Spleen (tissue), 11 donors: ENCODE measurements around the gene PDE4D. TPM values are rescaled to one million over a fixed set of nuclear protein-coding genes. Genes with fewer than 3 reads are reported as not detected.
A peak's percentile ranks its signal among the peaks of the same experiment; 100 is the strongest.
"Not testable (repeated sequence)": the region's sequence is repeated elsewhere in the genome, so short reads cannot be mapped to it uniquely, and the experiment has no call there.

ENCODE experiments used
- DNase-seq: peaks from one replicate; pipeline ENCODE4 v3.0.0-alpha.2; 2020
- H3K27ac ChIP-seq, 8 donors: fragments of 200-600 bp; sonication (generic) in 7 of 8; 1 replicate in 4 of 8; 2 replicates in 4 of 8; pipeline versions ENCODE4 v1.5.0 to v1.8.0; 2016 to 2021; ENCODE audit warnings: inconsistent platforms in 4 of 8, mild to moderate bottlenecking in 4 of 8, moderate library complexity in 1 of 8
- H3K27me3 ChIP-seq, 7 donors: fragments of 200-600 bp; sonication (generic) in 6 of 7; replicated peaks in 1 of 7; 1 replicate in 4 of 7; 2 replicates in 3 of 7; pipeline versions ENCODE4 v1.5.0 to v1.8.0; 2016 to 2021; ENCODE audit warnings: inconsistent platforms in 3 of 7, mild to moderate bottlenecking in 1 of 7
- H3K36me3 ChIP-seq, 6 donors: fragments of 200-600 bp; sonication (generic) in 5 of 6; 1 replicate in 4 of 6; 2 replicates in 2 of 6; pipeline versions ENCODE4 v1.5.0 to v1.8.0; 2016 to 2021; ENCODE audit warnings: inconsistent platforms in 2 of 6
- H3K4me1 ChIP-seq, 6 donors: fragments of 200-600 bp; sonication (generic) in 5 of 6; 1 replicate in 3 of 6; 2 replicates in 3 of 6; pipeline versions ENCODE4 v1.5.0 to v1.8.0; 2016 to 2021; ENCODE audit warnings: inconsistent platforms in 3 of 6
- H3K4me3 ChIP-seq, 8 donors: fragments of 200-600 bp; sonication (generic) in 7 of 8; 1 replicate in 4 of 8; 2 replicates in 4 of 8; pipeline versions ENCODE4 v1.5.0 to v1.8.0; 2016 to 2021; ENCODE audit warnings: inconsistent platforms in 4 of 8, mild to moderate bottlenecking in 4 of 8, moderate library complexity in 2 of 8
- H3K9me3 ChIP-seq, 8 donors: fragments of 200-600 bp; sonication (generic) in 7 of 8; 1 replicate in 4 of 8; 2 replicates in 4 of 8; pipeline versions ENCODE4 v1.5.0 to v1.8.0; 2016 to 2021; ENCODE audit warnings: inconsistent platforms in 4 of 8
- POLR2A ChIP-seq, 3 donors: fragments of 450-650 bp; IDR thresholded peaks; one replicate each; pipeline ENCODE4 v1.5.1; 2017; ENCODE audit warnings: antibody characterized with exemption in 3 of 3, mild to moderate bottlenecking in 1 of 3
- POLR2AphosphoS5 ChIP-seq, 3 donors: sonication (generic); formaldehyde crosslinking; IDR thresholded peaks; one replicate each; pipeline ENCODE4 v1.5.1; 2017; ENCODE audit warnings: antibody characterized with exemption in 3 of 3
- WGBS, 5 donors: extraction: QIAGEN DNeasy Blood & Tissue Kit in 3 of 5; methylation state at CpG; one replicate each; pipeline versions ENCODE4 v1.1.5 to v1.1.7; 2013 to 2018; 5-methylcytosine and 5-hydroxymethylcytosine counted together
- intact Hi-C: fragments of 100-400 bp; cut with DNase I; formaldehyde crosslinking; loops from one replicate; pipeline ENCODE4 v1.15.0; 2023; ENCODE audit warnings: low total_unique reads
- polyA plus RNA-seq, 3 donors: library from polyadenylated mRNA; stranded (reverse); fragments of 200-250 nt; gene quantifications; one replicate each; pipeline ENCODE4 v1.2.1, GENCODE V29; 2013
- total RNA-seq, 7 donors: library from RNA; depleted of rRNA in 3 of 7; stranded (reverse); fragments of >200 nt in 3 of 7; fragmentation: NEBNext Ultra II Directional in 4 of 7; extraction: Animal tissue kit (Norgen Biotek cat#: 25700) in 4 of 7; gene quantifications; one replicate each; pipeline versions ENCODE4 v1.1.0 to v1.2.1, GENCODE V29; 2016 to 2021
- TF ChIP-seq, protein P1 (sequence below), 11 experiments: fragments of 200-600 bp in 7 of 11; fragments of 450-650 bp in 4 of 11; sonication (generic) in 4 of 11; IDR thresholded peaks in 8 of 11; conservative IDR thresholded peaks in 3 of 11; 1 replicate in 7 of 11; 2 replicates in 4 of 11; pipeline versions ENCODE4 v1.4.0 to v1.8.0; 2016 to 2021; ENCODE audit warnings: antibody characterized with exemption in 11 of 11, inconsistent platforms in 4 of 11, mild to moderate bottlenecking in 1 of 11
- donor health status: healthy with polysubstance abuse.
- donor health status: DM: no; HTN: no; CAD: no; lungs with moderate emphysema.
- donor health status: DM: no; HTN: no; CAD: no.
- donor health status: Bipolar disorder and iron deficiency.
- donor health status: healthy.
- donor health status: DM: no; HTN: no; CAD: no.
- donor health status: DM: yes; HTN: yes; CAD: no.

Gene PDE4D
- total and polyA plus RNA-seq, 10 donors, result 0.88 to 51.8 (median 18.2) TPM

- TF ChIP-seq, protein P1, sequence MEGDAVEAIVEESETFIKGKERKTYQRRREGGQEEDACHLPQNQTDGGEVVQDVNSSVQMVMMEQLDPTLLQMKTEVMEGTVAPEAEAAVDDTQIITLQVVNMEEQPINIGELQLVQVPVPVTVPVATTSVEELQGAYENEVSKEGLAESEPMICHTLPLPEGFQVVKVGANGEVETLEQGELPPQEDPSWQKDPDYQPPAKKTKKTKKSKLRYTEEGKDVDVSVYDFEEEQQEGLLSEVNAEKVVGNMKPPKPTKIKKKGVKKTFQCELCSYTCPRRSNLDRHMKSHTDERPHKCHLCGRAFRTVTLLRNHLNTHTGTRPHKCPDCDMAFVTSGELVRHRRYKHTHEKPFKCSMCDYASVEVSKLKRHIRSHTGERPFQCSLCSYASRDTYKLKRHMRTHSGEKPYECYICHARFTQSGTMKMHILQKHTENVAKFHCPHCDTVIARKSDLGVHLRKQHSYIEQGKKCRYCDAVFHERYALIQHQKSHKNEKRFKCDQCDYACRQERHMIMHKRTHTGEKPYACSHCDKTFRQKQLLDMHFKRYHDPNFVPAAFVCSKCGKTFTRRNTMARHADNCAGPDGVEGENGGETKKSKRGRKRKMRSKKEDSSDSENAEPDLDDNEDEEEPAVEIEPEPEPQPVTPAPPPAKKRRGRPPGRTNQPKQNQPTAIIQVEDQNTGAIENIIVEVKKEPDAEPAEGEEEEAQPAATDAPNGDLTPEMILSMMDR (IDR thresholded peaks at IDR 0.05 in 8 of 11, conservative IDR thresholded peaks at IDR 0.05 in 3 of 11), result no peak
- no peak for TF ChIP-seq POLR2AphosphoS5 (IDR thresholded peaks at IDR 0.05)
- no peak for TF ChIP-seq POLR2A (IDR thresholded peaks at IDR 0.05)
- Histone ChIP-seq H3K4me3 (peak overlapping the region in 1 of 8 donors; percentile 30), H3K27me3 (no peaks in the 10 kb centered on the region), H3K27ac (peak overlapping the region in 5 of 8 donors; percentile 22 to 54 (median 47)), H3K4me1 (peaks cover 0 to 21% (median 0%) of the 10 kb centered on the region in 6 donors), H3K9me3 (no peaks in the 10 kb centered on the region), H3K36me3 (no peaks in the 10 kb centered on the region)
- WGBS, 5 donors, result 38 to 56% (median 41%) methylated on average over 2 of the region's 2 CpGs
- no peak for DNase-seq
- intact Hi-C loops, result loop anchor here (10.0 kb wide), 1 partner anchor 1155 kb away; the partner anchor contains the start of genes ERCC8 and NDUFAF2
Measured at GRCh38 chr5:59789894-59790293, 103.6 kb downstream of the PDE4D start.

GRCh38 chr5:59789197-59789596, 104.3 kb downstream of the PDE4D start:
- Histone ChIP-seq H3K9me3 (no peaks in the 10 kb centered on the region), H3K36me3 (no peaks in the 10 kb centered on the region), H3K4me3 (no peak overlapping the region), H3K27me3 (no peaks in the 10 kb centered on the region), H3K4me1 (peaks cover 0 to 20% (median 0%) of the 10 kb centered on the region in 6 donors), H3K27ac (peak overlapping the region in 1 of 8 donors; percentile 53)
- DNase-seq, result no peak
- TF ChIP-seq POLR2A (IDR thresholded peaks at IDR 0.05), result no peak
- TF ChIP-seq, protein P1 (IDR thresholded peaks at IDR 0.05 in 8 of 11, conservative IDR thresholded peaks at IDR 0.05 in 3 of 11), result no peak
- 84 to 94% (median 91%) methylated on average over 2 of the region's 2 CpGs for WGBS, 5 donors
- intact Hi-C loops, result no loop called here

DNA sequence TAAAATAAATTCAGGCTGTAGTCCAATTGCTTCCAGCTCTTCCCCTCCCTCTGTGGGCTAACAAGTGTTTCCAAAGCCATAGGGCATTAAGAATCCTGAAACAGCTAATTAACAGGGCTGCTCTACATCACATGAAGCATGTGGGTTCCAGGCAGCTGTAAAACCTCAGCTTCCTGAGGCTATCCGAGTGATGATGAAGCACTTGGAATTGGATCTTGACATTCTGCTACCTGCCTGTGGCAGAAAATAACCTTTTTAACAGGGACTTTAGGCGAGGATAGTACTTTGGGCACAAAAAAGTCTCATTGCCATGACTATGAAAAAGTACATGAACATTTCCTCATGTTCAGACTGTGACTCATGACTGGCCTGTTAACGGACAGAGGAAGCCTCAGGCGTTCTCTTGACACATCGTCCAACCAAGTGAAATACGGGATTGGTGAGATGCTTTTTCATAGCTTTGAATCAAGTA, 107.2 kb downstream of the PDE4D start:
- DNase-seq, result no peak
- H3K27ac ChIP-seq, result peak overlapping the region in 3 of 8 donors; percentile 16 to 50 (median 50)
- no peaks in the 10 kb centered on the region for H3K36me3 ChIP-seq
- no peak overlapping the region for H3K4me3 ChIP-seq
- 55 to 70% (median 60%) methylated on average over 6 of the region's 6 CpGs for WGBS, 5 donors
- peaks cover 0 to 20% (median 0%) of the 10 kb centered on the region in 6 donors for H3K4me1 ChIP-seq
- no peaks in the 10 kb centered on the region for H3K27me3 ChIP-seq
- intact Hi-C loops, result no loop called here
- H3K9me3 ChIP-seq, result no peaks in the 10 kb centered on the region
- TF ChIP-seq POLR2AphosphoS5 (IDR thresholded peaks at IDR 0.05) (no peak), POLR2A (IDR thresholded peaks at IDR 0.05) (no peak)
- TF ChIP-seq, protein P1 (IDR thresholded peaks at IDR 0.05 in 8 of 11, conservative IDR thresholded peaks at IDR 0.05 in 3 of 11), result no peak

GRCh38 chr5:59785676-59786333, 107.7 kb downstream of the PDE4D start:
- Histone ChIP-seq H3K27ac (peak overlapping the region in 3 of 8 donors; percentile 16 to 50 (median 50)), H3K4me3 (no peak overlapping the region), H3K4me1 (peaks cover 0 to 17% (median 0%) of the 10 kb centered on the region in 6 donors), H3K9me3 (no peaks in the 10 kb centered on the region), H3K27me3 (no peaks in the 10 kb centered on the region), H3K36me3 (no peaks in the 10 kb centered on the region)
- TF ChIP-seq POLR2A (IDR thresholded peaks at IDR 0.05), result no peak
- intact Hi-C loops, result no loop called here
- 65 to 88% (median 85%) methylated on average over 5 of the region's 5 CpGs for WGBS, 5 donors
- no peak for DNase-seq

GRCh38 chr5:59784708-59785107, 108.8 kb downstream of the PDE4D start:
- WGBS, 5 donors, result 68 to 86% (median 82%) methylated on average over 1 of the region's 1 CpG
- H3K9me3 ChIP-seq, DNase-seq, H3K4me3 ChIP-seq, H3K4me1 ChIP-seq, H3K36me3 ChIP-seq, intact Hi-C loops, H3K27ac ChIP-seq, H3K27me3 ChIP-seq: not testable (repeated sequence)
